Nephron (organoid): Measurements from ENCODE around the gene SVEP1.
A peak's percentile ranks its signal among the peaks of the same experiment; 100 is the strongest.

ENCODE experiments used
- H3K27ac Mint-ChIP-seq, 3 experiments: 2 replicates each; pipeline ENCODE4 v1.8.0; 2020; ENCODE audit warnings: mixed read lengths in 3 of 3, mild to moderate bottlenecking in 2 of 3, moderate library complexity in 1 of 3
- H3K27me3 Mint-ChIP-seq: 2 replicates; pipeline ENCODE4 v1.8.0; 2021; ENCODE audit warnings: low read depth, mild to moderate bottlenecking, moderate library complexity, mixed read lengths
- H3K36me3 Mint-ChIP-seq: 2 replicates; pipeline ENCODE4 v1.8.0; 2020; ENCODE audit warnings: low read depth, mixed read lengths
- H3K4me1 Mint-ChIP-seq: 2 replicates; pipeline ENCODE4 v1.8.0; 2020; ENCODE audit warnings: mixed read lengths
- H3K4me3 Mint-ChIP-seq, 3 experiments: 2 replicates each; pipeline ENCODE4 v1.8.0; 2020; ENCODE audit warnings: mild to moderate bottlenecking in 3 of 3, mixed read lengths in 3 of 3, moderate library complexity in 2 of 3
- H3K9me3 Mint-ChIP-seq: 2 replicates; pipeline ENCODE4 v1.8.0; 2020; ENCODE audit warnings: mixed read lengths
- TF ChIP-seq, protein P1 (sequence below), 3 experiments: fragments of 200-600 bp; sonication (generic); IDR thresholded peaks; one replicate each; pipeline ENCODE4 v1.5.0; 2021; ENCODE audit warnings: antibody characterized with exemption in 3 of 3; ENCODE audit not compliant: unreplicated experiment in 3 of 3

Gene SVEP1

GRCh38 chr9:110440172-110440571 is 139.4 kb downstream of the SVEP1 start:
- H3K4me1 Mint-ChIP-seq, result peaks cover 26% of the 10 kb centered on the region
- H3K36me3 Mint-ChIP-seq, result peaks cover 22% of the 10 kb centered on the region
- no peak overlapping the region for H3K27ac Mint-ChIP-seq
- TF ChIP-seq, protein P1, sequence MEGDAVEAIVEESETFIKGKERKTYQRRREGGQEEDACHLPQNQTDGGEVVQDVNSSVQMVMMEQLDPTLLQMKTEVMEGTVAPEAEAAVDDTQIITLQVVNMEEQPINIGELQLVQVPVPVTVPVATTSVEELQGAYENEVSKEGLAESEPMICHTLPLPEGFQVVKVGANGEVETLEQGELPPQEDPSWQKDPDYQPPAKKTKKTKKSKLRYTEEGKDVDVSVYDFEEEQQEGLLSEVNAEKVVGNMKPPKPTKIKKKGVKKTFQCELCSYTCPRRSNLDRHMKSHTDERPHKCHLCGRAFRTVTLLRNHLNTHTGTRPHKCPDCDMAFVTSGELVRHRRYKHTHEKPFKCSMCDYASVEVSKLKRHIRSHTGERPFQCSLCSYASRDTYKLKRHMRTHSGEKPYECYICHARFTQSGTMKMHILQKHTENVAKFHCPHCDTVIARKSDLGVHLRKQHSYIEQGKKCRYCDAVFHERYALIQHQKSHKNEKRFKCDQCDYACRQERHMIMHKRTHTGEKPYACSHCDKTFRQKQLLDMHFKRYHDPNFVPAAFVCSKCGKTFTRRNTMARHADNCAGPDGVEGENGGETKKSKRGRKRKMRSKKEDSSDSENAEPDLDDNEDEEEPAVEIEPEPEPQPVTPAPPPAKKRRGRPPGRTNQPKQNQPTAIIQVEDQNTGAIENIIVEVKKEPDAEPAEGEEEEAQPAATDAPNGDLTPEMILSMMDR (IDR thresholded peaks at IDR 0.05; ENCODE audit: unreplicated experiment in 3 of 3), result no peak
- peaks cover 4% of the 10 kb centered on the region for H3K27me3 Mint-ChIP-seq
- H3K4me3 Mint-ChIP-seq, result no peak overlapping the region
- H3K9me3 Mint-ChIP-seq, result no peaks in the 10 kb centered on the region

DNA sequence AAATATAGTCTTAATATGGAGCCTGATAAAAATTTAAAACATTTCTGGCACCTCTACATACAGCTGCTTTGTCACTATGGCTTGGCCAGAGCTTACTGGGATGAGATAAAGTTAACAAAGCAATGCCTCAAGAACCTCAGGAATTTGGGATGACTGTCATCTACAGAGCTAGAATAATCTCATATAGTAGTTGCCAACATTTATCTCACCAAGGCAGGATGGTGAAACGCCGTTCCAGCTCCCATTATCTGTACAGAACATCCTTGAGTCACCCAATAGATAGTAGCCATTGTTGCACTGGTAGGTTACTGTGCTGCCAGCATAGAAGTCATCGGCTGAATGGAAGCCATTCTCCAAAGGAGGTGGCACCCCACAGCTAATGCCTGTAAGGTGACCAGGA is 147.3 kb downstream of the SVEP1 start:
- H3K9me3 Mint-ChIP-seq, result no peaks in the 10 kb centered on the region
- H3K4me1 Mint-ChIP-seq, result no peaks in the 10 kb centered on the region
- H3K4me3 Mint-ChIP-seq, result no peak overlapping the region
- H3K27ac Mint-ChIP-seq, result no peak overlapping the region
- H3K27me3 Mint-ChIP-seq, result peaks cover 4% of the 10 kb centered on the region
- peaks cover 20% of the 10 kb centered on the region for H3K36me3 Mint-ChIP-seq
- TF ChIP-seq, protein P1 (IDR thresholded peaks at IDR 0.05; ENCODE audit: unreplicated experiment in 3 of 3), result no peak

DNA sequence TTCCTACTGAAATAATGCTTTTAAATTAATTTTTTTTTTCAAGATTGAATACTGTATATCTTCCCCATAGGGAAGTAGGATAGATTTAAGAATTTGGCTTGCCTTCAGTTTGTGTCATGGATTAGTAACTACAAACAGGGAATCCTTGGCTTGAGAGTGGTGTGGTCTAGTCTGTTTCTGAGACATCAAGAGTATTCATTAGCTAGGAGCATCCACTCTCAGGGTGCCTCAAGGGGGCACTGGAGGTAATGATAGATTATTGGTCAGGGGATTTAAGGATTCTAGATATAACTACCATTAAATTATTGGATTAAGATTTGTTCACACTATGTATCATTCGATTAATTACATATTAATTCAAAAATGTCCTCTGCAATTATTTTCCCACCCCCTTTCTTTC is 150.1 kb downstream of the SVEP1 start:
- TF ChIP-seq, protein P1 (IDR thresholded peaks at IDR 0.05; ENCODE audit: unreplicated experiment in 3 of 3), result no peak
- Mint-ChIP-seq H3K4me3 (no peak overlapping the region), H3K27ac (no peak overlapping the region), H3K36me3 (peaks cover 20% of the 10 kb centered on the region), H3K9me3 (no peaks in the 10 kb centered on the region), H3K4me1 (no peaks in the 10 kb centered on the region), H3K27me3 (no peaks in the 10 kb centered on the region)

GRCh38 chr9:110427497-110428104 is 151.9 kb downstream of the SVEP1 start:
- no peak overlapping the region for H3K27ac Mint-ChIP-seq
- H3K4me1 Mint-ChIP-seq, result no peaks in the 10 kb centered on the region
- no peak overlapping the region for H3K4me3 Mint-ChIP-seq
- TF ChIP-seq, protein P1 (IDR thresholded peaks at IDR 0.05; ENCODE audit: unreplicated experiment in 3 of 3), result peak; percentile 46 to 55 (median 52)
- H3K9me3 Mint-ChIP-seq, result no peaks in the 10 kb centered on the region
- H3K27me3 Mint-ChIP-seq, result no peaks in the 10 kb centered on the region
- H3K36me3 Mint-ChIP-seq, result peaks cover 11% of the 10 kb centered on the region

DNA sequence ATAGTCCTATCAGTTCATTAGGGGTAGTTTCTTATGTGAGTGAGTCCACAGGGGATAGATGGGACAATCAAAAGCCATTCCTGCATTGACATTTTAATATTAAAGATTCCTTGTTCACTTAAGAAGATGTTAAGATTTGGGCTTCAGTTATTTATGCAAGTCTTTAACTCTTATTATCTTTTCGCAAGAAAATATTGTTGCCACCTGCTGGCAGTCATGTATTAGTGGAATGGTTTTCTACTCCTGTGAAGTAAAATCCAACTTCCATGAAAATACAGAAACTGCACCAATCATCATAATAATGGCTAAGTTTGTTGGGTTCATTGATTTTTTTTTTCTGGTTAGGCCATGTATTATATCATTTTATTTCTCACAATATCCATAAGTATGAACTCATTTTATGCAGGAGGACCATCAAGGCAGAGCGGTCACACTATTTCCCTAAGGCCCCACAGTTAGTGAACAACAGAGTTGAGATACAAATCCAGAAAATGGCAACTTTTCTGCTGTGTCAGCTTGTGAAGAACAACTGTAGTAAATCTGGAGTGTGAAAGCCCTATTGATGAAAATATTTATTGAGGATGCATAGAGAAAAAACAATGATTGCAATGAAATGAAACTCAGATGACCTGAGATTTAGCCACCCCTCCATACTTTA is 153.4 kb downstream of the SVEP1 start:
- Mint-ChIP-seq H3K36me3 (peaks cover 11% of the 10 kb centered on the region), H3K4me3 (no peak overlapping the region), H3K4me1 (no peaks in the 10 kb centered on the region), H3K27me3 (no peaks in the 10 kb centered on the region), H3K27ac (no peak overlapping the region), H3K9me3 (no peaks in the 10 kb centered on the region)
- TF ChIP-seq, protein P1 (IDR thresholded peaks at IDR 0.05; ENCODE audit: unreplicated experiment in 3 of 3), result peak; percentile 42 to 48 (median 46)

- Mint-ChIP-seq H3K4me3 (no peak overlapping the region), H3K27me3 (peaks cover 4% of the 10 kb centered on the region), H3K27ac (no peak overlapping the region), H3K4me1 (no peaks in the 10 kb centered on the region), H3K9me3 (peaks cover 14% of the 10 kb centered on the region), H3K36me3 (peaks cover 34% of the 10 kb centered on the region)
- TF ChIP-seq, protein P1 (IDR thresholded peaks at IDR 0.05; ENCODE audit: unreplicated experiment in 3 of 3), result no peak
Observed at GRCh38 chr9:110414471-110414870, 165.1 kb downstream of the SVEP1 start.
